ENCODE measurements around the gene MBD5. TPM values are rescaled to one million over a fixed set of nuclear protein-coding genes. Genes with fewer than 3 reads are reported as not detected.

The MBD5 gene
- total and polyA plus RNA-seq, 4 donors: 5.7 to 140 (median 21.2) TPM

GRCh38 chr2:148305476-148305875 is 284.6 kb downstream of the MBD5 start:
- no peaks in the 10 kb centered on the region for H3K27me3 ChIP-seq (ENCODE audit: control insufficient read depth in 3 of 3, insufficient read depth in 3 of 3, low read length in 2 of 3)
- no peaks in the 10 kb centered on the region for H3K9me3 ChIP-seq (ENCODE audit: control insufficient read depth in 4 of 4, insufficient read depth in 3 of 4, low read length in 3 of 4)
- peaks cover 0 to 10% (median 0%) of the 10 kb centered on the region in 5 donors for H3K4me1 ChIP-seq (ENCODE audit: control insufficient read depth in 5 of 5, insufficient read depth in 5 of 5, low read length in 5 of 5)
- DNase-seq (peak; percentile 64 to 90 (median 82)), ATAC-seq (ENCODE audit: insufficient read depth, low FRiP score) (no peak)
- H3K4me3 ChIP-seq: no peak overlapping the region
- 74 to 86% methylated on average over 5 of the region's 5 CpGs for WGBS, 2 donors
- no peak for TF ChIP-seq CTCF (IDR thresholded peaks at IDR 0.05; ENCODE audit: control extremely low read depth, extremely low read depth)
- H3K9ac ChIP-seq (ENCODE audit: insufficient read depth in 1 of 2, low read length in 2 of 2): no peak overlapping the region
- H3K27ac ChIP-seq (ENCODE audit: low read depth in 1 of 2, low read length in 1 of 2): no peak overlapping the region
- H3K36me3 ChIP-seq (ENCODE audit: control insufficient read depth in 4 of 4, insufficient read depth in 4 of 4, low read length in 4 of 4): peaks cover 0 to 1% (median 0%) of the 10 kb centered on the region in 4 donors

GRCh38 chr2:148306027-148306426 is 285.1 kb downstream of the MBD5 start:
- peaks cover 0 to 1% (median 0%) of the 10 kb centered on the region in 4 donors for H3K36me3 ChIP-seq (ENCODE audit: control insufficient read depth in 4 of 4, insufficient read depth in 4 of 4, low read length in 4 of 4)
- 90 to 96% methylated on average over 2 of the region's 2 CpGs for WGBS, 2 donors
- ATAC-seq (ENCODE audit: insufficient read depth, low FRiP score): no peak
- H3K4me1 ChIP-seq (ENCODE audit: control insufficient read depth in 5 of 5, insufficient read depth in 5 of 5, low read length in 5 of 5): peaks cover 0 to 10% (median 0%) of the 10 kb centered on the region in 5 donors
- H3K27me3 ChIP-seq (ENCODE audit: control insufficient read depth in 3 of 3, insufficient read depth in 3 of 3, low read length in 2 of 3): no peaks in the 10 kb centered on the region
- TF ChIP-seq CTCF (IDR thresholded peaks at IDR 0.05; ENCODE audit: control extremely low read depth, extremely low read depth): no peak
- no peak overlapping the region for H3K9ac ChIP-seq (ENCODE audit: insufficient read depth in 1 of 2, low read length in 2 of 2)
- H3K9me3 ChIP-seq (ENCODE audit: control insufficient read depth in 4 of 4, insufficient read depth in 3 of 4, low read length in 3 of 4): no peaks in the 10 kb centered on the region
- no peak overlapping the region for H3K4me3 ChIP-seq
- DNase-seq: no peak
- H3K27ac ChIP-seq (ENCODE audit: low read depth in 1 of 2, low read length in 1 of 2): no peak overlapping the region

- Histone ChIP-seq H3K36me3 (ENCODE audit: control insufficient read depth in 4 of 4, insufficient read depth in 4 of 4, low read length in 4 of 4) (peaks cover 0 to 5% (median 1%) of the 10 kb centered on the region in 4 donors), H3K9ac (ENCODE audit: insufficient read depth in 1 of 2, low read length in 2 of 2) (no peak overlapping the region), H3K9me3 (ENCODE audit: control insufficient read depth in 4 of 4, insufficient read depth in 3 of 4, low read length in 3 of 4) (peaks cover 0 to 4% (median 0%) of the 10 kb centered on the region in 4 donors), H3K4me3 (no peak overlapping the region), H3K27ac (ENCODE audit: low read depth in 1 of 2, low read length in 1 of 2) (no peak overlapping the region), H3K27me3 (ENCODE audit: control insufficient read depth in 3 of 3, insufficient read depth in 3 of 3, low read length in 2 of 3) (no peaks in the 10 kb centered on the region), H3K4me1 (ENCODE audit: control insufficient read depth in 5 of 5, insufficient read depth in 5 of 5, low read length in 5 of 5) (peaks cover 0 to 4% (median 0%) of the 10 kb centered on the region in 5 donors)
- WGBS, 2 donors: 65 to 67% methylated on average over 3 of the region's 3 CpGs
- DNase-seq: no peak
- no peak for TF ChIP-seq CTCF (IDR thresholded peaks at IDR 0.05; ENCODE audit: control extremely low read depth, extremely low read depth)
- no peak for ATAC-seq (ENCODE audit: insufficient read depth, low FRiP score)
These were observed 296.7 kb downstream of the MBD5 start for GRCh38 chr2:148317598-148317997.

- DNase-seq: no peak
- Histone ChIP-seq H3K4me1 (ENCODE audit: control insufficient read depth in 5 of 5, insufficient read depth in 5 of 5, low read length in 5 of 5) (no peaks in the 10 kb centered on the region), H3K36me3 (ENCODE audit: control insufficient read depth in 4 of 4, insufficient read depth in 4 of 4, low read length in 4 of 4) (peaks cover 0 to 19% (median 10%) of the 10 kb centered on the region in 4 donors), H3K27me3 (ENCODE audit: control insufficient read depth in 3 of 3, insufficient read depth in 3 of 3, low read length in 2 of 3) (no peaks in the 10 kb centered on the region), H3K9ac (ENCODE audit: insufficient read depth in 1 of 2, low read length in 2 of 2) (no peak overlapping the region), H3K4me3 (no peak overlapping the region), H3K27ac (ENCODE audit: low read depth in 1 of 2, low read length in 1 of 2) (no peak overlapping the region), H3K9me3 (ENCODE audit: control insufficient read depth in 4 of 4, insufficient read depth in 3 of 4, low read length in 3 of 4) (peaks cover 0 to 5% (median 2%) of the 10 kb centered on the region in 4 donors)
- no peak for ATAC-seq (ENCODE audit: insufficient read depth, low FRiP score)
- no peak for TF ChIP-seq CTCF (IDR thresholded peaks at IDR 0.05; ENCODE audit: control extremely low read depth, extremely low read depth)
These were observed 317.6 kb downstream of the MBD5 start for GRCh38 chr2:148338541-148338940.
